NK-92 (cell line): ENCODE results near the gene TMEM19.
A peak's percentile ranks its signal among the peaks of the same experiment; 100 is the strongest.

ENCODE experiments used
- DNase-seq: peaks from one replicate; lab custom pipeline; 2025; ENCODE audit not compliant: unreplicated experiment; lab: John Stamatoyannopoulos, UW

The TMEM19 gene

GRCh38 chr12:71685914-71686657, at the start of gene TMEM19:
TMEM19 (plus strand) TSS chr12:71686082; CDS start chr12:71686681, 599 bp downstream.
- DNase-seq, result no peak

GRCh38 chr12:71636704-71637115, 49.2 kb upstream of the TMEM19 start:
- DNase-seq, result no peak

GRCh38 chr12:71638499-71638898, 47.4 kb upstream of the TMEM19 start:
- no peak for DNase-seq

- DNase-seq, result no peak
These were observed 46.5 kb upstream of the TMEM19 start for GRCh38 chr12:71639341-71639760.

GRCh38 chr12:71640316-71640715, 45.6 kb upstream of the TMEM19 start:
- no peak for DNase-seq

- DNase-seq, result no peak
These were observed 44.5 kb upstream of the TMEM19 start for GRCh38 chr12:71641390-71641789.

- DNase-seq, result no peak
These were observed 43.6 kb upstream of the TMEM19 start for GRCh38 chr12:71642264-71642663.

- DNase-seq, result no peak
These were observed 40.6 kb upstream of the TMEM19 start for GRCh38 chr12:71645268-71645667.

- DNase-seq, result no peak
These were observed 39.4 kb upstream of the TMEM19 start for GRCh38 chr12:71646512-71646911.

- no peak for DNase-seq
These were observed 37.3 kb upstream of the TMEM19 start for GRCh38 chr12:71648537-71648936.

GRCh38 chr12:71649401-71649800, 36.5 kb upstream of the TMEM19 start:
- no peak for DNase-seq

GRCh38 chr12:71652656-71653055, 33.2 kb upstream of the TMEM19 start:
- no peak for DNase-seq

- no peak for DNase-seq
These were observed 32.7 kb upstream of the TMEM19 start for GRCh38 chr12:71653137-71653536.

GRCh38 chr12:71654200-71654599, 31.7 kb upstream of the TMEM19 start:
- no peak for DNase-seq

- DNase-seq, result no peak
These were observed 30.4 kb upstream of the TMEM19 start for GRCh38 chr12:71655495-71655894.

- no peak for DNase-seq
These were observed 30.0 kb upstream of the TMEM19 start for GRCh38 chr12:71655907-71656306.

- DNase-seq, result no peak
These were observed 29.1 kb upstream of the TMEM19 start for GRCh38 chr12:71656740-71657139.

- DNase-seq, result no peak
These were observed 23.8 kb upstream of the TMEM19 start for GRCh38 chr12:71661977-71662530.

GRCh38 chr12:71662849-71663560, 22.9 kb upstream of the TMEM19 start:
- no peak for DNase-seq

- DNase-seq, result peak; percentile 56
These were observed 22.1 kb upstream of the TMEM19 start, which contains the start of the genes THAP2 and ZFC3H1 for GRCh38 chr12:71663561-71664410. THAP2 (plus strand) TSS chr12:71664301; CDS start chr12:71664510, 209 bp downstream. ZFC3H1 (minus strand) TSS chr12:71663848; CDS start chr12:71663610, 238 bp downstream.
